GM19467 (cell line): ENCODE measurements around the gene GOLGA6L2.
"Not testable (repeated sequence)": the region's sequence is repeated elsewhere in the genome, so short reads cannot be mapped to it uniquely, and the experiment has no call there.

Experiments
- ATAC-seq: cut with Tn5 transposase; IDR thresholded peaks from one replicate; pipeline ENCODE4 v1.9.1; 2021; ENCODE audit warnings: mild to moderate bottlenecking, moderate library complexity; ENCODE audit not compliant: unreplicated experiment

GOLGA6L2 gene

GRCh38 chr15:23447107-23447500 is at the start of gene GOLGA6L2:
TSS of gene GOLGA6L2 (minus strand) at chr15:23447243. CDS start at chr15:23447181, 62 bp downstream.
- no peak for ATAC-seq

GRCh38 chr15:23484870-23485269 is 37.8 kb upstream of the GOLGA6L2 start:
- ATAC-seq, result no peak

- ATAC-seq, result no peak
Observed at GRCh38 chr15:23483821-23484299, 36.8 kb upstream of the GOLGA6L2 start.

DNA sequence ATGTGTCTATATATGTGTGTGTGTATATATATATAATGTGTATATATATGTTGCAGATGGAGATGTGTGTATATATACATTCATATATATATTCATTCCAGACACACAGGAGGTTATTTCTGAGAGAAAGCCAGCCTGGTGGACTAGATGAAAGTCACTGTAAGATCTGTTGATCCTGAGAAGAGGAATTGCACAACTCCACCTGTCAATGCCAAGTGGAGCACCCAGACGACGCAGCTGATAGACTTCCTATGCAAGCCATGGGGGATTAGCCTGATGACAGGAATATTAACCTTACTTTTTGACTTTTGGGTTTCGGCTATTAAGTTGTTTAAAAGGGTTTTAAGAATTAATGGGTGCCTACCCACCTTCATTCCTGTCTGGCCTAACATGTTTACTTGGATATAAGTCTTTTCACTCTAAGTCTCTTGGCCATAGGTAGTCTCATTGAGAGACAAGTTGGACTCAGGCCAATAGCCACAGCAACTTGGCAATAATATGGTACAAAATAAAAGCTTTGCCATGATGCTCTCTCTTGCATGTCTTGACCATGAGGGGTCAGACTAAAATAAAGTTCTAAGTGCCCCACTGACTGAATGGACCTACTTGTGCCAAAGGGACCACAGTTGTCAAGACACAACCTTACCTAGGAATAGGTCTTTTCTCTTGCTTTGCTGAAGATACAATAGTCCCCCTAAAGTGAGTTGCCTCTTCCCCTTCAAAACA is 35.9 kb upstream of the GOLGA6L2 start:
- no peak for ATAC-seq

DNA sequence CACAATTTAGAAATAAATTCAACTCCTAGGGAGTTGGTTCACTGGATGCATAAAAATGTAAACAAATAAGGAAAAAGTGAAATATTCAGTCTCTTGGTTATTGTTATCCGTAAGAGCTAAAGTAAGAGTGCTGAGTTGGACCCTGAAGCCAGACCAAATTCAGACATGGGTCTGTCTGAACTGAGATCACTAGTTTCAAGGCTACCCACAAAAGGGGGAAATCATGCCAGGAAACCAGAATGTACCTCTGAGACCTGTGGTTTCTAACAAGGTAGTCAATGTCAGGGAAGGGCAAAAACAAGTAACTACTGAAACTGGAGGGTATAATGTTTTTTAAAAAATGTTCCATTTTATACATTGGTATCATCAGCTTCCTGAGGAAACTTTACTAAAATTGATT is 35.2 kb upstream of the GOLGA6L2 start:
- ATAC-seq, result no peak

GRCh38 chr15:23477920-23478319 is 30.9 kb upstream of the GOLGA6L2 start:
- no peak for ATAC-seq

DNA sequence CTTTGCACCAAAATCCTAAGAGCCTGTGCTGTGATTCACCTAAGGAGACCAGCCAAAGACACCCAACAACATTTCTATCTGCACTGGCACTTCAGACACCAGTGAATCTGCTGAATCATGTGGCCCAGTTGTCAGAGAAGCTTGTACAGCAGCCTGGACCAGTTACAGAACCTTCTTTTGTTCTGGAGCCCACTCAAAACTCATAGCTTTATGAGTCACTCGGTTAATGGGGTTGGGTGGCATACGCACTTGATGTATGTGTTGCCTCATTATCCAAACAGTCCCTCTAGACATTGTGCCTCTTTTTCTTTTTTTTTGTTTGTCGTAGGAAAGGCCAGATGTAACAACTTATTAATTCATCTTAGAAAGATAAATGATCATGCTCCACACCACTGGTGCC is 25.6 kb upstream of the GOLGA6L2 start:
- ATAC-seq, result no peak

DNA sequence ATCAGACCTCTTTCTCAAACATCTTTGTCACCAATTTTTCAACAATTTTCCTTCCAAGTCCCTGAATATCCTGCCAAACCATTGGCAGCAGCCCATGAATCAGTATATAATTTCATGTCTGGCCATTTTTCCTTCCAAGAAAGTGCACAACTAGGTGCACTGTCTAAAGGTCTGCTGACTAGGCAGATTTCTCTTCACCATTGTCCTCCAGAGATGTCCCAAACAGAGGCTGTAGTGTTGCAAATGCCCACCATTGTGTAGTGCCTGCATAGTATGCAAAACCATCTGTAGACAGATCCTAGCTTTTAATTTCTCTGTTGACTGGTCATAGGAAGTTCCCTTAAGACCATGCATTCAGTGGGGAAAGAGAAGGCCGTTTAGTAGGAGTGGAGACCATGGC is 25.0 kb upstream of the GOLGA6L2 start:
- ATAC-seq, result no peak

DNA sequence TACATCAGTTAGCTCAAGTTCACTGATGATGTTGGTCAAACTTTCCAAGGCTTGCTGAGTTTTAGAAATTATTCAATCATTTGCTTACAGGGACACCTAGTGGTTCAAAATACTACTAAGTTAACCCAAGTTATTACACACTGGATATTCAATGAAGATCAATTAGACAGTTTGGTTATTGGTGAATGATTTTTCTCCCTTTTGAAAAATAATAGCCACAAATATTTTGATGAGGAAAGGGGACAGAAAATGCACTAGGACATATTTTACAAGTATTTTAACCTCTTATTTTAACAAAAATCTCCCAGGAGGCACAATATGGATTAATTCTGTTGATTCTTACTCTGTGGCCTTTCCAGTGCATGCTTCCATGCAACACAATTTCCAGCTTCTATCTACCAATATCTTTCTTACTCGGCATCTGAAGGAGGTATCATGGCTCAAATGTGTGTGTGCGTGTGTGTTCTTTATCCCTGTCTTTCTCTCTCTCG is 20.1 kb upstream of the GOLGA6L2 start:
- no peak for ATAC-seq

GRCh38 chr15:23457890-23458289 is 10.8 kb upstream of the GOLGA6L2 start:
- no peak for ATAC-seq

DNA sequence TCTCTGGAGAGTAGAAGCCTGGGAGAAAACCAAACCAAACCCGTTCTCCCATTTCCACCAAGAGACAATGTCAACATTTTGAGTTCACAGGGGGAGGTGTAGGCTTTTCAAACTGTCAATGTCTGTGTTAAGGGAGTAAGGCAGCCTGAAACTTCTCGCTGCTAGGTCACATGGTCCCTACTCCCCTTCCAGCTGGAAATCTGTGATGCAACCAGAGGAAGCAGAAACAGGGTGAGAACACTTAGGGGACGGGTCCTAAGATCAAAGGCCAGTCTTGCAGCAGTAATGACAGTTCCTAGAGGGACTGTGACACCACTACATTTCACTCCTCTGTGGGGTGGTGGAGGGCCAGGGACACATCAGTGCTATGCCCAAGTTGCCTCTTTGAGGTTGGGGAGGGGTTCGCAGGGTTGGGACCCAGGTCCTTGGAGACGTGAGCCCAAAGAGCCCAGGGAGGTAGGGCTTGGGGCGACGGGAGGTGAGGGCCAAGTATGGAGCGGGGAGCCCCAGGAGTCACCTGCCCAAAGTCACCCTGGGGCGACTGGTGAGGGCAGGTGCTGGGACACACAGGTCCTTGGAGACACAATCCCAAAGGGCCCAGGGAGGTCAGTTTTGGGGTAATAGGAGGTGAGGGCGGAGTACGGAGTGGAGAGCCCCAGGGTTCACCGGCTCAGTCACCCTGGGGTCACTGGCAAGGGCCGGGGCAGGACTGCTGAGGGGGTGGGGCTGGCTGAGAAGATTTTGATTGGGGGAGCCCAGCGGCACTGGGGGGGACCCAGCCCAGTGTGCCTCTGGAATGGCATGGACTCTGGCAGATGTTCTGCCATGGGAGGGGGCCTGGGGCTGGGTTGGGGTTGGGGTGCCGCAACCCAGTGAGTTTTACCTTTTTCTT is 582 bp downstream of the GOLGA6L2 start:
- ATAC-seq, result no peak

- ATAC-seq, result no peak
Observed at GRCh38 chr15:23444269-23444668, 2.8 kb downstream of the GOLGA6L2 start.

DNA sequence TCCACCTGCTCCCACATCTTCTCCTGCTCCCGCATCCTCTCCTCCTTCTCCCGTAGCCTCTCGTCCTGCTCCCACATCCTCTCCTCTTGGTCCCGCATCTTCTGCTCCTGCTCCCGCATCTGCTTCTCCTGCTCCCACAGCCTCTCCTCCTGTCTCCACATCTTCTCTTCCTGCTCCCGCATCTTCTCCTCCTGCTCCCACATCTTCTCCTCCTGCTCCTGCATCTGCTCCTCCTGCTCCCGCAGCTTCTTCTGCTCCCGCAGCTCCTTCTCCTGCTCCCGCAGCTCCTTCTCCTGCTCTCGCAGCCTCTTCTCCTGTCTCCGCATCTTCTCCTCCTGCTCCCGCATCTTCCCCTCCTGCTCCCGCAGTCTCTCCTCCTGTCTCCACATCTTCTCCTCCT is 5.8 kb downstream of the GOLGA6L2 start:
- ATAC-seq, result no peak

- no peak for ATAC-seq
Observed at GRCh38 chr15:23440596-23440995, 6.4 kb downstream of the GOLGA6L2 start.

DNA sequence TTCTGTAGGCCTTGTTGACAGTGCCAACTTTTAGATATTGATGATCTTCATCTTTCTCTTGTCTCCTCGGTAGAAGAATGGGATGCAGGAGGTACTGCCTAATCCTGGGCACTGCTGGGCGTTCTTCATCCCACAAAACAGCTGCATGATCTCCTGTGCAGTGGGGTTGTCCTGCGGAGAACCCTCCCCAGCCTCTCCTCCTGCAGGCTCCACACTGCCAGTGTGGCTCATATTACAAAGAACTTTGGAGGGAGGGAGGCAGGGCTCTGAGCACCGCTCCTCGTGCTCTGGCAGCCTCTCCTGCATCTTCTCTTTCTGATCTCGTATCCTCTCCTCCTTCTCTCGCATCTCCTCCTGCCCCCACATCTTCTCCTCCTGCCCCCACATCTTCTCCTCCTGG is 7.5 kb downstream of the GOLGA6L2 start:
- ATAC-seq, result no peak

DNA sequence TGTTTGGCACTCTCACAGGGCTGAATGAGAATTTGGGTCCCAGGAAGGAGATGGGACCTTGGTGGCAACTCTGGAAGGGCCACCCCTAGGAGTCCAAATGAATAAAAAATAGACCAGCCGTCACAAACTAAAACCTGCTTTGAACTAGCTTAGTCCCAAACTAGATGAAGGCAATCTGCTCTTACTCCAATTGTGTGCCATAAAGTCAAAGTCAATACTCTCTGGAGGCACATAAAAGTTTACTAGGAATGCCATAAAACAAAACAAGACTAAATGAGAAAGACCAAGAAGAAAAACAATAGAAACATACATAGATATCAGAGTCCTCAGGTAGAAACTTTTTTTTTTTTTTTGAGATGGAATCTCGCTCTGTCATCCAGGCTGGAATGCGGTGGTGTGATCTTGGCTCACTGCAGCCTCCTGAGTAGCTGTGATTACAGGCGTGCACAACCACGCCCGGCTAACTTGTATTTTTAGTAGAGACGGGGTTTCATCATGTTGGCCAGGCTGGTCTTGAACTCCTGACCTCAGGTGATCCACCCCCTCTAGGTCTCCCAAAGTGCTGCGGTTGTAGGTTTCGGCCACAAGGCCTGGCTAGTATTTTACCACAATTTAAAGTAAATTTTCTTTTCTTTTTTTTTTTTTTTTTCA is 8.1 kb downstream of the GOLGA6L2 start:
- no peak for ATAC-seq

DNA sequence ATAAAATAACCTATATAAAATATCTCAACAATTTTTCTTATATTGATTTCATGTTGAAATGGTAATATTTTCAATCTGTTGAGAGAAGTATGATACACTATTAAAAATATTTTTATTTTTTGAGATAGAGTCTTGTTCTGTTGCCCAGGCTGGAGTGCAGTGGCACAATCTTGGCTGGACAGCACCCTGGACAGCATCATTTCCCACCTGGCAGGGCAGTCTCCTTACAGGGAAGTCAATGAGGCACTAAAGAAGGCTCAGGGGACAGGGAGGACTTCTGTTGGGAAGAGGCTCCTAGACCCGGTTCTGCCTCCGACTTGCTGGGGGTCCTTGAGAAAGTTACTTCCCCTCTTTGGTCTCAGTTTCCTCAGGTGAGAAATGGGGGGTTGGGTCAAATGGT is 9.4 kb downstream of the GOLGA6L2 start:
- ATAC-seq, result no peak

- no peak for ATAC-seq
Observed at GRCh38 chr15:23437146-23437545, 9.9 kb downstream of the GOLGA6L2 start.

DNA sequence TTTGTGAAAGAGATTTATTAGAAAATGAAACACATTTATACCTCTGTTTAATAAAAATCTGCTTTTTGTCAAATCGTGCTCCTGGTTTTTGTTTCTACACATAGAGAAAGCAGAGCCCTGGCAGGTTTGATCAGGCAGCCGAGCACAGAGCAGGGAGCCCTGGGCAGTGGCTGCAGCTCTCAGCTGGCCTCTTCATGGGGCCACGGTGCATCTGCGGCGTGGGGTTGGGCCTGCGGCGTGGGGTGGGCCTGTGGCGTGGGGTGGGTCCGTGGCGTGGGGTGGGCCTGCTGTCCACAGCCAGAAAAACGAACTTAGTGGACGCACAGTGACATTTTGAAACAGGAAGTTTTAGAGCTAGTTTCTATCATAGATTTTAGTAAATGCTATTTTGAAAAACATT is 10.6 kb downstream of the GOLGA6L2 start:
- ATAC-seq, result no peak

DNA sequence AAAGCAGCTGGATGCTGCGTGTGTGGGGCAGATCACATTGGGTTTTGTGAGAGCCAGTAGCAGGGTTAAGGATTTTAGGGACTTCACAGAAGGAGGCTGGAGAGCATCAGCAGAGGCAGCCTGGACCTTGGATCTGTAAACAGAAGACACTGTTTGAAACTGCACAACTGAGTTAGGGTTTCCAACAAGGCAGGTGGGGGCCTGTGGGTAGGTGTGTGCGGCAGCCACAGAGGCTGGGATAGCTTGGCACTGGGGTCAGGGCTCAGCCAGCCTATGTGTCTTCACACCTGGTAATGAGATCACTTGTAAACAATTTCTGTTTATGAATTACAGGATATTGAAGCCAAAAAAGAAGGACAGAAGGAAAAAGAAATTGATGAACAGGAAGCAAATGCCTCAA is 12.3 kb downstream of the GOLGA6L2 start:
- not testable (repeated sequence) for ATAC-seq

DNA sequence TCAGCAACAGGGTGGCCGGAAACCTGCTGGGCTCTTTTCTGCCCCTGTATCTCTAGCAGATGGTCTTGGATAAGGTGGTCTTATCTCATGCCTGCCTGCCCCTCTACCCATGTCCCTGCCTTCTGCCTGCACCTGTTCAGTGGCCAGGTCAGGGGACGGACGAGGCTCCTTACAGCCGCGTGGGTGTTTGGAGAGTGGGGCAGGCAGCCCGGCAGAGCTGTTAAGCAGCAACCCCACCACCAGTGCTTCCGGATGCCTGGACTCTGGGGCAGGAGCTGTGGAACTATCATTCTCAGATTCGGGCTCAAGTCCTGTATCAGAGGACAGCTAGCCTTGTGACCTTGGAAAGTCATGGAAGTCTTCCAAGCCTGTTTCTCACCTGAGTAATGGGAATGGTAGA is 21.7 kb downstream of the GOLGA6L2 start:
- ATAC-seq, result not testable (repeated sequence)
